ENCODE data around the gene TMEM79.

TMEM79 gene, protein sequence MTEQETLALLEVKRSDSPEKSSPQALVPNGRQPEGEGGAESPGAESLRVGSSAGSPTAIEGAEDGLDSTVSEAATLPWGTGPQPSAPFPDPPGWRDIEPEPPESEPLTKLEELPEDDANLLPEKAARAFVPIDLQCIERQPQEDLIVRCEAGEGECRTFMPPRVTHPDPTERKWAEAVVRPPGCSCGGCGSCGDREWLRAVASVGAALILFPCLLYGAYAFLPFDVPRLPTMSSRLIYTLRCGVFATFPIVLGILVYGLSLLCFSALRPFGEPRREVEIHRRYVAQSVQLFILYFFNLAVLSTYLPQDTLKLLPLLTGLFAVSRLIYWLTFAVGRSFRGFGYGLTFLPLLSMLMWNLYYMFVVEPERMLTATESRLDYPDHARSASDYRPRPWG

DNA sequence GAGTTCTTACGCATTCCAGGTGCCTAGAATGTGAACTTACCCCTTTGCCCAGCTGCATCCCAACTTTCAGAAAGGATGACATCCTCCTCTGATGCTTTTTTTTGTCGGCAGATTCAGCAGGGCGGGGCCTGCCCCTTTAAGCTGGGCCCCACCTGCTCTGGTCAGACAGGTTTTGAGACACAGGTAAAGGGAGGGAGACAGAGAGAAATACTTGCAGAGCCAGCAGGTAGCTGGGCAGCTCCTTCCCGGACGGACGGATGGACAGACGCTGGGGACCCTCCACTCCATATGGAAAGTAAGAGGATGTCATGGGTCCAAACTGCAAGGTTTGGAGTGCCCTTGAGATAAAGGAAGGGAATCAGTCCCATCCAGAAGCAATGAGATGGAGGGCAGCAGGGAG is at the start of gene TMEM79:
TMEM79 (plus strand) TSS at position 214 of the 400 bp plus-strand sequence. CDS start 902 bp downstream, outside the sequence.
- no peak for DNase-seq

DNA sequence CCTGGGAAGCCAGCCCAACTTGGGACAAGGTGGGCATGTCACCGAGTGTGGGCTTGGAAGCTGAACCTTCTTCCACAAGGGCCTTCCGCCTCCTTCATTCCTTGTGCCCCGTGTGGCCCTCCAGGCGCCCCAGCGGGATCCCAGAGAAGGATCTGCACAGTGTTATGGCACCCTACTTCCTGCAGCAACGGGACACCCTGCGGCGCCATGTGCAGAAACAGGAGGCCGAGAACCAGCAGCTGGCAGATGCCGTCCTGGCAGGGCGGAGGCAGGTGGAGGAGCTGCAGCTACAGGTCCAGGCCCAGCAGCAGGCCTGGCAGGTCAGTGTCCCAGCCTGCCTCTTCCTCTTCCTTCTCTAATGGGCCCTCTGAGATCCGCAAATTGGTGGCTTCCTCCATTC is 48.0 kb upstream of the TMEM79 start:
- DNase-seq: no peak

DNA sequence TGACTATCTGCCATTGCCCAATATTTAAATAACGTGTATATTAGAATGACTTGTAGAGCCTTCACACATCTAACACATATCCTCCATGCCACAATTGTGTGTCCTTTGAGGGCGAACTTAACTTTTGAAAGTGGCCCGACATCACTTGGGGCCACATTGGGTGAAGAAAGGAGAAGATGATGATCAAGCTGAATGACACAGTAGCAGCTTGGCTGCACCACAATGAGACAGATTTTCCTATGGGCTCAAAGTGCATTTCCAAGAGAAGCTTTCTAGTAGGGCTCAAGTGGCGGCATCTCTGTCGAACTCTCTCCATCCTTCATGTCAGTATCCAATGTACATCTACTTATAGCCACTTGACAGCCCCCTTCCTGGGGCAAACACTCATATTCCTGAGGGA is 45.9 kb upstream of the TMEM79 start:
- no peak for DNase-seq

DNA sequence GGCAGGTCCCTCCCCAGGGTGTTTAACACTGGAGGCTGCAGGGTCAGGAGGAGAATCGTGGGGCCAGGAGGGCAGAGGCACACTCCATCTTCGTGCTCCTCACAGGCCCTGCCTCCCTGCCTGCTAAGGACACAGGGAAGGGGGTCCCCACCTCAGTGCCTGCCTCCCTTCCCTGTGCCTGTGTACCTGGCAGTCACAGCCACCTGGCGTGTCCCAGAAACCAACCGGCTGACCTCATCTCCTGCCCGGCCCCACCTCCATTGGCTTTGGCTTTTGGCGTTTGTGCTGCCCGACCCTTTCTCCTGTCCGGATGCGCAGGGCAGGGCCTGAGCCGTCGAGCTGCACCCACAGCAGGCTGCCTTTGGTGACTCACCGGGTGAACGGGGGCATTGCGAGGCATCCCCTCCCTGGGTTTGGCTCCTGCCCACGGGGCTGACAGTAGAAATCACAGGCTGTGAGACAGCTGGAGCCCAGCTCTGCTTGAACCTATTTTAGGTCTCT is 42.8 kb upstream of the TMEM79 start:
- DNase-seq: no peak

DNA sequence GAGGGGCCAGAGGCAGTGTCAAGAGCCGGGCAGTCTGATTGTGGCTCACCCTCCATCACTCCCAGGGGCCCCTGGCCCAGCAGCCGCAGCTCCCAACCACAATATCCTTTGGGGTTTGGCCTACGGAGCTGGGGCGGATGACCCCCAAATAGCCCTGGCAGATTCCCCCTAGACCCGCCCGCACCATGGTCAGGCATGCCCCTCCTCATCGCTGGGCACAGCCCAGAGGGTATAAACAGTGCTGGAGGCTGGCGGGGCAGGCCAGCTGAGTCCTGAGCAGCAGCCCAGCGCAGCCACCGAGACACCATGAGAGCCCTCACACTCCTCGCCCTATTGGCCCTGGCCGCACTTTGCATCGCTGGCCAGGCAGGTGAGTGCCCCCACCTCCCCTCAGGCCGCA is 42.2 kb upstream of the TMEM79 start, which contains the start of gene BGLAP:
BGLAP (plus strand) TSS at position 259 of the 400 bp plus-strand sequence; CDS start at position 307, 48 bp downstream.
- DNase-seq: no peak

DNA sequence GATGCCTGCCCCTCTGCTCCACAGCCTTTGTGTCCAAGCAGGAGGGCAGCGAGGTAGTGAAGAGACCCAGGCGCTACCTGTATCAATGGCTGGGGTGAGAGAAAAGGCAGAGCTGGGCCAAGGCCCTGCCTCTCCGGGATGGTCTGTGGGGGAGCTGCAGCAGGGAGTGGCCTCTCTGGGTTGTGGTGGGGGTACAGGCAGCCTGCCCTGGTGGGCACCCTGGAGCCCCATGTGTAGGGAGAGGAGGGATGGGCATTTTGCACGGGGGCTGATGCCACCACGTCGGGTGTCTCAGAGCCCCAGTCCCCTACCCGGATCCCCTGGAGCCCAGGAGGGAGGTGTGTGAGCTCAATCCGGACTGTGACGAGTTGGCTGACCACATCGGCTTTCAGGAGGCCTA is 41.4 kb upstream of the TMEM79 start:
- DNase-seq: no peak

DNA sequence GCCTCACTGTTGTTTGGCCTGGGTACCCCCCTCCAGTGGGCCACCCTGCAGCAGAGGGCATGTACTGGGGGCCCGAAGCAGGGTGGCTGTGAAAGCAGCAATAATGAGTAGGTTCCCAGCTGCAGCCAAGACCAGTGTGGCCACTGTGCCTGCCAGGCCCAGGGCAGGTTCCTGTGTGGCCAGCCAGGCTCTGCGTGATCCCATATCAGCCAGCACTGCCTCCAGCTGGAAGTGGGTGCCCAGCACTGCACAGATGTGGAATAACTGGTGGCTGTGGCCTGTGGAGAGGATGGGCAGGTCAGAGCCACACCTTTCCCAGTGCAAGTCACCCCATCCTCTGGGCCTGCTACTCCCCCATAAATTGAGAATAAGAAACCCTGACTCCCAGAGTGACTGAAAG is 40.0 kb upstream of the TMEM79 start:
- DNase-seq: no peak

DNA sequence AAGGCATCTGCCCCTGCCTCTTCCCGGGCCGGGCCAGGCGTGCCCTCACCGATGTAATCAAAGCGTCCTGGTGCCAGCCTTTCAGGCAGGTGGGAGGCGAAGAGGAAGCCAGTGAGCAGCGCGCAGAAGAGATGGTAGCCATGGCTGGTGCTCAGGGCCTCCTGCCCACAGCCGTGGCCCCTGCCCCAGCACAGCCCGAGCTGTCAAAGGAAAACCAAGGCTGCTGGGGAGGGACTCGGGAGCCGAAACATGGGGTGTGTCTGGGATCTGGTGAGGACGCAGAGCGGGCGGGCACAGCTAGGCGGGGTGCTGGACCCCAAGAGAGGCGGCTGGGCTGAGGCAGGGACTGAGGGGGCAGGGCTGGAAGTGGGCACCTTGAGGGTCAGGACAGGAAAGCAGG is 39.4 kb upstream of the TMEM79 start:
- DNase-seq: no peak

DNA sequence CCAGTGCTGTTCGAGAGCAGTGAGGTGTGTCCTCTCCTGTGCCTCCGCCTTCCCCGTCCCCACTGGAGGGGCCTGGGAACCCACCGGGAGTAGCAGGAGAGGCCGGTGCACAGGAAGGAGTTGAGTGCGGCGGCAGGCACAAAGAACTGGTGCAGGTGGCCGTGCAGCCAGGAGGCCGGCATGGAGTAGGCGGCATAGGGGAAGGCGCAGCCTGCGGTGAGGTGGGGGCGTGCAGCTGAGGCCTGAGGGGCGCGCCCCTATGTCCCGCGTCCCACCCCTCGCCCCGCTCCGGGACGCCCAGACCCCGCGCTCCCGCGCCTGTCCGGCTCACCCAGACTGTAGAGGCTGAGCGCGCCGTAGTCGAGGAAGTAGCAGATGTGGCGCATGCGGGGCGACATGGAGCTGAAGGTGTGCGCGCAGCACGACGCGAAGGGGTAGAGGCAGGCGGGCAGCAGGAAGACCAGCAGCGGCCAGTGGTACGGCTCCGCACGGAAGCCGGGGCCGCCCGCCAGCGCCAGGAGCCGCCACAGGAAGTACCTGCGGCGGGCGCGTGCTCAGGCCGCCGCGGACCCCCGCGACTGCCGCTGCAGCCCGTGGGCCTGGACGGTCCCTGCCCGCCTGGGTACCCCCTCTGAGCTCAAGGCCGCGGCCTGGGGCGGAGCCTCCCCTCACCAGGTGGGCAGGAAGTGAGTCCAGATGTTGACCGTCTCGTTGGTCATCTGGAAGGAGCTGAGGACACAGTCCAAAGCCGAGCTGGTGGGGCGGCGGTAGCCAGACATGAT is 38.5 kb upstream of the TMEM79 start:
- DNase-seq: no peak

DNA sequence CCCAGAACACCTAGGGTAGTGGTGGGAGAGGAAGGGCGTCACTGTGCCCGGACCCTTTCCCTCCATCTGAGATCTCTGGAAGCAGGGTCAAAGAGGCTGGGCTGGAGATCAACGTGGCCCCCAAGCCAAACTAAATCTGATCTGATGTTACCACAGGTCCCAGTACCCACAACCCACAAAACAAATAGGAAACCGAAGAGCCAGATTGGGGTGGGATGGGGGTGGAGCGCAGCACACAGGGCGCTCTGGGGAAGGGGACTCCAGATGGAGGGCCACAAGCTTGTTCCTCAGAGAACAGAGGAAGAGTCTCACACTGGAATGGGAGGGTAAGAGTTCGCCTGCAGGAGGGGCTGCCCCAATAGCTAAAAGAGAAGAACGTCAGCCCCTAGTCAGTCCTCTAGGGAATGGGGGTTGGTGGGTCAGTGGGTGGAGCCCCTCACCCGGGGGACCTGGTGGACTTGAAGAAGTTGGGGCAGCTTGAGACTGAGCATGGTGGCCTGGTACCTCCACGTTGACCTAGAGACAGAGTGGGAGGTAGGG is 37.8 kb upstream of the TMEM79 start:
- no peak for DNase-seq

DNA sequence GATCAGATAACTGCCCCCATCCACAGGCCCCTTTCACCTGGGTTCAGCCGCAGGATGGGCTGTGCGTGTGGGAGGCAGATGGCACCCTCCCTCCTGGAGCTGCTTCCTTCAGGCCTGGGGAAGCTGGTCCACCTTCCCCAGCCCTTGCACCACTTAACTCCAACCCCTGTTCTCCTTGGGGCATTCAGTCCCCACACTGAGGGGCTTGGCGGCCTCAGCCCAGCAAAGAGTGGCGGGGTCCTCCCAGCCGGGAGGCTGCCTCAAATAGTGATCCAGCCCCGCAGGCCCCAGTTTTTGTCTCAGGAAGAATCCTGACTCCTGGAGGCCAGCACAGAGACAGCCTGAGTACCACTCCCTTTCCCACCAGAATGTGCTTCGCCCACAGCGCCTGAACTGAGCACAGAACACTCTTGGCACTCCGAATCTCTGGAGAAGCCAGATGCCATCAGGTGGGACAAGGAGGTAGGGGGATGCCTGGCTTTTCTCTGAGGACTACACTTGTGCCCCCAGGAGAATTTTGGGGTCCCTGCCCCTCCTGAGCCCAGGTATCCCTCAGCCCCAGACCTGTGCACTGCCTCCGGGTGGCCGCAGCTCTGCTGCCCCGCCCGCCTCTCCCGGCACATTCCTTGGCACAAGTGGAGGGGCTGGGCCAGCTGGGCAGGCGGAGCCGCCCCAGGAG is 37.2 kb upstream of the TMEM79 start:
- DNase-seq: no peak

DNA sequence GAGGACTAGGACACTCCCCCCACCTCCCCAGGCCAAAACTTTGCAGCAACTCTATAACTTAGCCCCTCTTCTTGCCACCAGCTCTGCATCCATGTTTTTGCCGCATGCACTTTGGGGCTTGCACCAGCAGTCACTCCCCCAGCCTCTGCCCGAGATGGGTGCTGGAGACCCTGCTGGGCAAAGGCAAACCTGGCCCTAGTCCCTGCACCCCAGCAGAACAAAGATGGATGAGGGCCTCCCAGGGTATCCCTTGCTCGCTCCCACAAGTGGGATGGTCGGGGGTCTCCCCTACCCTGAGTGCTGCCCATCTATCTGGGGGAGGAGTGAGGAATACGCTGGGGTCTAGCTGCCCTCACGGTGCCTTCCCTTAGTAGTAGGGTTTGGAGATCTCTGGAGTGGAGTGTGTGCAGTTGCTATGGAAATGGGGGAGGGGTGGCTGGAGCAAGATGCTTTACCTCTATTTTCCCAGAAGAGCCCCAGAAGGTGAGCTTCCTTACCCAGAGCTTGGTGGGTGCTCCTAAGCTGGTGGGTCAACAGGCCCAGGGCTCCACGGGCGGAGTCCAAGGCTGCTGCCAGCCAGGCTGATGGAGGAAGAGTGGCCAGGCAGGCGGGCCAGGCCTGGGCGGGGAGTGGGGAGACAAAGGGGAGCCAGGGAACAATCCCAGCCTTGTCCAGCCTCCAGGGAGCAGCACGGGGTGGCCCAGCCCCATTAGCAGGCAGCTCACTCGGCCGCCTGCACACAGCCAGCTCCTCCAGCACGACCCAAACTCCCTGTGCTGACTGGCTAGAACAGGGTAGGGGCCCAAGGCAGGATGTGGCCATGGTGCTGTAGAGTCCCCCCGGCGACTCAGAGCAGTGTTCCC is 36.4 kb upstream of the TMEM79 start, which contains the start of gene PAQR6:
PAQR6 (minus strand) TSS at position 597 of the 863 bp plus-strand sequence. CDS start 1,325 bp downstream, outside the sequence.
- no peak for DNase-seq

DNA sequence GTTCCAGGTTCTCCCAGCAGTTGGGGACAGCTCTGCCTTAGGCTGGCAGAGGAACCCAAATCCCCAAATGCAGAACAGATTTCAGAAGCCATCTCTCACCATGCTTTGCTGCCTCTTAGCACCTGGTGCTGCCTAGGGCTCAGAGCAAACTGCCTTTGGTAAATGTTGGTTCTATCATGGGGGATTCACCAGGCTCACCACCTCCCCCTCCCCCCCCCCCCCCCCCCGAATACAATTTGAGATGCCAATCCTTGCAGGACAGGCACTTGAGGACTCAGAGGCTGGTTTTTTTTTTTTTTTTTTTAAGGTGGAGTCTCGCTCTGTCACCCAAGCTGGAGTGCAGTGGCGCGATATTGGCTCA is 35.8 kb upstream of the TMEM79 start:
- no peak for DNase-seq

DNA sequence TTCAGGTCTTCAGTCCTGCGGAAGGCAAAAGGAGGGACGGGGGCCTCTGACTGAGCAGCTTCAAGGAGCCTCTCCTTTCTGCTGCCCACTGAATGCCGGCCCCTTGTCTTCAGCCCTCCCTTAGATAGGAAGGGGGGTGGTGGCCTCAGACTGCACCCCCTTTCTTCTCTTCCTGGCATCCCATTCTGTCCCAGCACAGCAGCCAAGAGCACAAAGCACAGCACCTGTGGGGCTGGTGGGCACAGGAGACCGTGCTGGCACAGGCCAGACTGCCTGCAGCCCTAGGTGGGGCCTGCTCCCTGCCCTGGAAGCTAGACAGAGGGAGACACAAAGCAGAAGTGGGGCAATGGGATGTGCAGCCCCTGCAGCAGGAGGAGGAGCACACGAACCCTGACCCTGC is 34.5 kb upstream of the TMEM79 start:
- DNase-seq: no peak

DNA sequence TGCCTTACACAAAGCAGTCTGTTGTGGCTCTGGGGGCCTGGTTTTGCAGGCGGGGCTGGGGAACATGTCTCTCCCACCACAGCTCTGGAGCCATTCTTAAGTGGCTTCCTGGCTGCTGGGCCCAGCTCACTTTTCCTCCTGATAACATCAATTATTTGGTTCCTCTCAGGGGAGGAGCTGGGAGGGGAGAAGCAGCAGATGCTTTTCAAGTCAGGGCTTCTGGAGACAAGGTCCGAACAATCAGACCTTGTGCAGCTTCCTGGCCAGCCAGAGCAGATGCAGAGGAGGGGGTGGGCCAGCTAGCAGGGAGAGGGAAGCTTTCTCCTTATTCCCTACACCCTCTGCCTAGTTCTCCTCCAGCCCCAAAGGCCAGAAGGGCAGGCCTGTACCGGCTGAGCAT is 32.6 kb upstream of the TMEM79 start:
- no peak for DNase-seq

DNA sequence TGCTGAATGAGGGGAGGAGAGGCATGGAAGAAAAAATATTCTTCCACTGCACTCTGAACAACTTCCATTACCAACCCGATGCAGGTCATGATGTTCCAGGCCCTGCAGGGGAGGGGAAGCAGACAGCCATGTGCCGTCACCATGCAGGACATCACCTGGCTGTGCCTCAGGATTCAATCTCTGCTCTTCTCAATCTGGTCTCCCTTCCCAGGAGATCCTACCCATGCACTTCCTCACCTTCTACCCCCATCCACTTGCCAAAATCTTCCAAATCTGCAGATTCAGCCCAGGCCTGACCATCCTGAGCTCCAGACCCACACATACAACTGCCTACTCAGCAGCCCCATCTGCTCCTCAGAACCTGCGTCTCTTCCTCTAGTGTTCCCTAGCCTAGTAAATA is 30.5 kb upstream of the TMEM79 start:
- DNase-seq: no peak

DNA sequence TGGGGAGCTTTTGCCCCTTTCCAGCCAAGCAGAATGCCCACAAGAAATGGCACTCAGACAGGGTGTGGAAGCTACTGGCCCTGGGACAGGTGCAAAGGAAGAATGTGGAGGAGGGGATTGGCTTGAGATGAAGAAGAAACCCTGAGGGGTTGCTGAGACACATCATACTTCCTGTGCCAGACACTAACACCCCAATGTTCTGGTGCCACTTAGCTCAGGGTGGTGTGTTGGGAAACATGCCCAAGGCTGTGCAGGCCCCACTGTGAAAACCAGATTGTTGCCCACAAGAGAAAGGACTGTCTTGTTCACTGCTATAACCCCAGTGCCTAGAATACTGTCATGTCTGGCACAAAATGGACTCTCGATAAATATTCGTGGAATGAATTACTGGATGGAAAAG is 26.4 kb upstream of the TMEM79 start:
- DNase-seq: no peak

DNA sequence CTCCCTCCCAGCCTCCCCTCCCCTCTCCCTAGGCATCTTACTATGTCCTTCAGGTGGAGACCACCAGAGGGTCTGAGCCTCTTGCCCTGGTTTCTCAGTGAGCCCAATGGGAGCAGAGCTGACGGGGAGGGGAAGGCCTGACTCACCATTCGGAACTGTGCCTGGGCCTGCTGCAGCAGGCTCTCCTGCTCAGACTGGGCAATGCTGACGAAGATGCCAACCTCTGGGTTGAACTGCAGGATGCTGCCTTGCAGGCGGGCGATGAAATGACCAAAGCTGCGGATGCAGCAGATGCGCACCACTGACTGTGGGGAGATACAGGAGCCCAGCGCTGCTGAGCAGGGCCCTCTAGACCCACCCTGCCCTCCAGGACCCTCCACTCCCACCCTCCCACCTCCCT is 25.3 kb upstream of the TMEM79 start:
- no peak for DNase-seq

DNA sequence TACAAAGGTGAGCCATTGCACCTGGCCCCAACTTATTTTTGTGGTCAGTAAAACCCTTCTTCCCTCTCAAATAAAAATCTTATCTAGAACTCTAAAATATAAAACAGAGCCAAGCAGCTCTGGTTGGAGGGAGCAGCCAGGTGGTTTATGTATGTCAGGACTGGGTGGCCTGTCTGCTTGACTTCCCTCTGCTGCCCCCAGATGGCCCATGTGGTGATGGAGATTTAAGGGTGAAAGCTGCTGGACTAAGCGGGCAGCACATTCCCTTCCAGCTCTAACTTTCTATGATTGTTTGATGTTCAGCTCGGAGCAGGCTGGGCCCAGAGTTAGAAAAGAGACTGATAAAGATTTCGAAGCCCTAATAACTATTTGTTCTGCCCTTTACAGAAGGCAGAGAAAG is 24.3 kb upstream of the TMEM79 start:
- DNase-seq: no peak

DNA sequence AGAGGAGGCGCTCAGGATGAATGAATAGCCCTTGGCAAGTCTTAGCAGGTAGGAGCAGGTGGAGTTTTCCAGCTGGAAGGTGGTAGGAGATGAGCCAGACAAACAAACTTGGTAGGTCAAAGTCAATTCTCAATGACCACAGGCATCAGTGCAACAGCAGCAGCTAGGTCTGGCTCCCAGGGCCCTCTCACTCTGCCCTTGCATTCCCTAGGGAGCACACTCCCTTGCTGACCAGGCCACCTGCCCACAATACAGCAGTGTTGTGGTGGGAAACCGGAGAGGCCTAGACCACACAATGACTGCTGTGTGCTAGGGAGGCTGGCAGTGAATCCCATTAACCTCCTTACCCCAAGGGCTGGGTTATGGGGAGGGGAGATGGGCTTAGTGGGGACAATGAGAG is 23.2 kb upstream of the TMEM79 start:
- no peak for DNase-seq

DNA sequence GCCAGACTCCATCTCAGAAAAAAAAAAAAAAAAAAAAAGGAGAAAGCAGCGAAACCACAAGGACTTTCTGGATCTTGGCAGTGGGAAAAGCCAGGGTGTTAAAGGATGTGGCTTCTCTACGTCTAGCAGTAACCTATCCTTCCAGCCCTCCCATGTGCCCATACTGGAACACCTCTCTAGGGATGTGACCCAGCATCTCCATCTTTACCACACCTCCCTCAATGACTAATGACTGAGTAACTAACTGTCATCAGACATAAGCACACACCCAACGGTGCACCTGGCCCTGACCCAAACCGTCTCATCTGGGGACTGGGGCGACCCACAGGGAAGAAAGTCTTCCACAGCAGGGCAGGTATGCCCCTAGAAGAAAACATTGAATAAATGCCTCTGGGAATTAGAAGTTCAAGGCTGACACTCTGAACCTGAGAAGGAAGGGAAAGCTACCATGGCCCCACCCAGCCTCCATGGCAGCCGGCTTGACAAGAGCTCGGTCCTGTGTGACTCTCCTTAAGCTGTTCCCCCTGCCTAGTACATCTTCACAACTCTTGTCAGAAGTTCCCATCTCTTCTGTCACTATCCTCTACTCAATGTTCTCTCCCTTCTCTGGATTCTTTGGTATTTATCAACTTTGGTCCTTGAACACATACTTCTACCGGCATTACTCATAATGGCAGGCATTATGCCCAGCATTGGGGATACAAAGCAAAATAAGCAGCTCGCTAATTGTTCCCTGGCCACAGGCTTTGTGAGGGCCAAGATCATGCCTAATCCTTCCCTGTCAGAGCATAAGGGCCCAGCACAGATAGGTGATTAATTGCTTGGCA is 21.5 kb upstream of the TMEM79 start:
- DNase-seq: no peak

Data from activated CD4-positive, alpha-beta T cell treated with anti-CD3 and anti-CD28 coated beads for 1 hour (primary cell).